H9 (cell line): ENCODE data around the gene THSD7B. TPM values are rescaled to one million over a fixed set of nuclear protein-coding genes. Genes with fewer than 3 reads are reported as not detected.
A peak's percentile ranks its signal among the peaks of the same experiment; 100 is the strongest.
"Not testable (repeated sequence)": the region's sequence is repeated elsewhere in the genome, so short reads cannot be mapped to it uniquely, and the experiment has no call there.

ENCODE experiments used
- DNase-seq: peaks from one replicate; pipeline ENCODE4 v3.0.0-alpha.2; 2017
- H2AFZ ChIP-seq: one replicate; pipeline ENCODE4 v1.6.1; 2013; ENCODE audit warnings: mild to moderate bottlenecking, low read length, control low read depth, moderate library complexity
- H2AK5ac ChIP-seq: 2 replicates; pipeline ENCODE4 v1.6.1; 2013; ENCODE audit warnings: low read length, control low read depth, mixed read lengths; ENCODE audit not compliant: insufficient read length
- H2BK120ac ChIP-seq: one replicate; pipeline ENCODE4 v1.6.1; 2013; ENCODE audit warnings: low read depth, mild to moderate bottlenecking, low read length, control low read depth, inconsistent platforms; ENCODE audit not compliant: poor library complexity, severe bottlenecking
- H2BK12ac ChIP-seq: 2 replicates; pipeline ENCODE4 v1.6.1; 2013; ENCODE audit warnings: low read length, control low read depth, mixed read lengths, low read depth; ENCODE audit not compliant: insufficient read length
- H2BK15ac ChIP-seq: 2 replicates; pipeline ENCODE4 v1.6.1; 2013; ENCODE audit warnings: low read depth, low read length, control low read depth
- H2BK20ac ChIP-seq: one replicate; pipeline ENCODE4 v1.6.1; 2013; ENCODE audit warnings: low read depth, mild to moderate bottlenecking, low read length, control low read depth, inconsistent platforms; ENCODE audit not compliant: poor library complexity, severe bottlenecking
- H2BK5ac ChIP-seq: 2 replicates; pipeline ENCODE4 v1.6.1; 2013; ENCODE audit warnings: low read length, control low read depth, mixed read lengths; ENCODE audit not compliant: insufficient read length
- H3K14ac ChIP-seq: 2 replicates; pipeline ENCODE4 v1.6.1; 2013; ENCODE audit warnings: low read length, control low read depth; ENCODE audit not compliant: insufficient read depth
- H3K18ac ChIP-seq: 2 replicates; pipeline ENCODE4 v1.6.1; 2013; ENCODE audit warnings: low read depth, mild to moderate bottlenecking, mixed read lengths, low read length, control low read depth; ENCODE audit not compliant: insufficient read length
- H3K23ac ChIP-seq: 2 replicates; pipeline ENCODE4 v1.6.1; 2013; ENCODE audit warnings: low read length, control low read depth, mixed read lengths, low read depth; ENCODE audit not compliant: insufficient read length
- H3K23me2 ChIP-seq: 2 replicates; pipeline ENCODE4 v1.6.1; 2013; ENCODE audit warnings: low read depth, mild to moderate bottlenecking, mixed read lengths, low read length, control low read depth; ENCODE audit not compliant: insufficient read length, poor library complexity, severe bottlenecking
- H3K27ac ChIP-seq: 2 replicates; pipeline ENCODE4 v1.5.1; 2013; ENCODE audit warnings: low read length, control low read depth, mixed read lengths, low read depth; ENCODE audit not compliant: insufficient read length
- H3K27me3 ChIP-seq: 2 replicates; pipeline ENCODE4 v1.6.1; 2013; ENCODE audit warnings: low read length, control low read depth, inconsistent platforms; ENCODE audit not compliant: insufficient read depth
- H3K4ac ChIP-seq: 2 replicates; pipeline ENCODE4 v1.6.1; 2013; ENCODE audit warnings: low read depth, mild to moderate bottlenecking, control low read depth, inconsistent platforms, low read length, moderate library complexity
- H3K4me1 ChIP-seq: 2 replicates; pipeline ENCODE4 v1.6.1; 2013; ENCODE audit warnings: low read length, control low read depth, inconsistent platforms; ENCODE audit not compliant: insufficient read depth
- H3K4me2 ChIP-seq: 2 replicates; pipeline ENCODE4 v1.6.1; 2013; ENCODE audit warnings: low read length, control low read depth, mixed read lengths; ENCODE audit not compliant: insufficient read length, insufficient read depth
- H3K56ac ChIP-seq: 2 replicates; pipeline ENCODE4 v1.6.1; 2013; ENCODE audit warnings: low read depth, mild to moderate bottlenecking, mixed read lengths, low read length, control low read depth; ENCODE audit not compliant: insufficient read length
- H3K79me1 ChIP-seq: 2 replicates; pipeline ENCODE4 v1.6.1; 2013; ENCODE audit warnings: low read depth, mild to moderate bottlenecking, moderate library complexity, low read length, control low read depth, inconsistent platforms; ENCODE audit not compliant: insufficient read depth, poor library complexity, severe bottlenecking
- H3K79me2 ChIP-seq: 2 replicates; pipeline ENCODE4 v1.6.1; 2013; ENCODE audit warnings: low read length, control low read depth, inconsistent platforms; ENCODE audit not compliant: insufficient read depth
- H3K9ac ChIP-seq: 2 replicates; pipeline ENCODE4 v1.6.1; 2013; ENCODE audit warnings: low read length, control low read depth, mixed read lengths; ENCODE audit not compliant: insufficient read length; ENCODE audit errors: extremely low read depth
- H3K9me3 ChIP-seq: one replicate; pipeline ENCODE4 v1.6.1; 2013; ENCODE audit warnings: low read depth, low read length, inconsistent platforms; ENCODE audit not compliant: control insufficient read depth
- H3T11ph ChIP-seq: one replicate; pipeline ENCODE4 v1.6.1; 2013; ENCODE audit warnings: mild to moderate bottlenecking, low read length, control low read depth, inconsistent platforms
- H4K20me1 ChIP-seq: one replicate; pipeline ENCODE4 v1.6.1; 2013; ENCODE audit not compliant: control insufficient read depth, insufficient read length, insufficient read depth
- H4K5ac ChIP-seq: 2 replicates; pipeline ENCODE4 v1.6.1; 2013; ENCODE audit warnings: low read depth, mild to moderate bottlenecking, mixed read lengths, low read length, control low read depth; ENCODE audit not compliant: insufficient read length
- H4K8ac ChIP-seq: replicated peaks from 2 replicates; pipeline ENCODE4 v1.6.1; 2013; ENCODE audit warnings: low read length, control low read depth, mixed read lengths, low read depth; ENCODE audit not compliant: insufficient read length
- H4K91ac ChIP-seq: 2 replicates; pipeline ENCODE4 v1.6.1; 2013; ENCODE audit warnings: low read depth, mild to moderate bottlenecking, moderate library complexity, mixed read lengths, low read length, control low read depth; ENCODE audit not compliant: insufficient read length
- H3K27ac Mint-ChIP-seq, 3 experiments: 2 replicates in 2 of 3; 3 replicates in 1 of 3; pipeline ENCODE4 v1.8.0; 2020 to 2021; ENCODE audit warnings: mixed read lengths in 3 of 3, mild to moderate bottlenecking in 1 of 3, moderate library complexity in 1 of 3
- H3K27me3 Mint-ChIP-seq: 2 replicates; pipeline ENCODE4 v1.8.0; 2021; ENCODE audit warnings: low read depth, mild to moderate bottlenecking, moderate library complexity, mixed read lengths
- H3K36me3 Mint-ChIP-seq, 3 experiments: 2 replicates in 2 of 3; 3 replicates in 1 of 3; pipeline ENCODE4 v1.8.0; 2020 to 2021; ENCODE audit warnings: low read depth in 3 of 3, mixed read lengths in 3 of 3; ENCODE audit not compliant: insufficient read depth in 1 of 3
- H3K4me1 Mint-ChIP-seq, 2 experiments: 2 replicates each; pipeline ENCODE4 v1.8.0; 2020; ENCODE audit warnings: mixed read lengths in 2 of 2
- H3K4me3 Mint-ChIP-seq, 2 experiments: 2 replicates in 1 of 2; 3 replicates in 1 of 2; pipeline ENCODE4 v1.8.0; 2020 to 2021; ENCODE audit warnings: mild to moderate bottlenecking in 2 of 2, mixed read lengths in 2 of 2, moderate library complexity in 1 of 2
- H3K9me3 Mint-ChIP-seq, 2 experiments: 2 replicates in 1 of 2; 3 replicates in 1 of 2; pipeline ENCODE4 v1.8.0; 2020; ENCODE audit warnings: mild to moderate bottlenecking in 2 of 2, mixed read lengths in 2 of 2, moderate library complexity in 1 of 2
- WGBS: extraction: QIAGEN DNeasy Blood & Tissue Kit; methylation state at CpG from one replicate; pipeline ENCODE4 v1.1.7; 2013; ENCODE audit warnings: missing lambda C conversion rate, low lambda C conversion rate, mixed read lengths; ENCODE audit not compliant: insufficient read length; ENCODE audit errors: extremely low coverage; 5-methylcytosine and 5-hydroxymethylcytosine counted together
- total RNA-seq: library from RNA; stranded (reverse); gene quantifications from 2 replicates; pipeline ENCODE4 v1.2.1, GENCODE V29; 2021
- TF ChIP-seq, protein P1 (sequence below): fragments of 200-600 bp; sonication (generic); conservative IDR thresholded peaks from 3 replicates; pipeline ENCODE4 v1.8.0; 2021; ENCODE audit warnings: antibody characterized with exemption, mild to moderate bottlenecking

Gene THSD7B
- total RNA-seq, 1 experiment from 2014 or later, result 0.85 TPM

DNA sequence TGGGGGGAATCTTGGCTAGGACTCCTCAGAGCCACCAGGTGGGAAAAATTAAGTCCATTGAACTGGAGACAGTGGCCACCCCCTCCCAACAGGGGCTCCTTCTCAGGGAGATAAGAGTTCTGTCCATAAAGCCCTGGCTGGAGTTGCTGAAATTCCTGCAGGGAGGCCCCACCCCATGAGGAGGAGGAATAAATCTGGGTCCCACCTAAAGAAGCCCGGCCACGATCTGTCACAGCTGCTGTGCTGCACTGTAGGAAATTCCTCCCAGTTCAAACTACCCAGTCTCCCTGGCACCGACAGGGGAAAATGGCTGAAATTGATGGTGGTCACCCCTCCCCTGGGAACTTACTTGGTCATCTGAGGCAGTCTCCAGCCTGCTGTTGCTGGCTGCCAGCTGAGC lies 215.0 kb downstream of the THSD7B start:
- Mint-ChIP-seq H3K27me3 (no peaks in the 10 kb centered on the region), H3K4me3 (no peak overlapping the region), H3K4me1 (no peaks in the 10 kb centered on the region), H3K9me3 (peaks cover 0 to 2% of the 10 kb centered on the region in 2 experiments; a peak in 1 of 5 replicates), H3K27ac (no peak overlapping the region; a peak in 1 of 7 replicates), H3K36me3 (no peaks in the 10 kb centered on the region)
- Histone ChIP-seq H3K4me2 (no peak overlapping the region), H4K20me1 (no peaks in the 10 kb centered on the region), H4K8ac (no peak overlapping the region), H3K4ac (no peak overlapping the region), H3K4me1 (no peaks in the 10 kb centered on the region), H3K14ac (no peak overlapping the region), H2AFZ (no peak overlapping the region), H2AK5ac (no peak overlapping the region), H2BK120ac (no peak overlapping the region), H3K18ac (no peak overlapping the region), H3K9me3 (no peaks in the 10 kb centered on the region), H3T11ph (no peak overlapping the region), H3K27ac (no peak overlapping the region), H2BK12ac (no peak overlapping the region), H2BK15ac (no peak overlapping the region), H4K91ac (no peak overlapping the region), H2BK5ac (no peak overlapping the region), H3K23ac (no peak overlapping the region), H2BK20ac (no peak overlapping the region), H3K9ac (no peak overlapping the region), H4K5ac (no peak overlapping the region), H3K79me1 (no peaks in the 10 kb centered on the region), H3K27me3 (no peaks in the 10 kb centered on the region; the same call in 1 of the 2 replicates), H3K23me2 (no peaks in the 10 kb centered on the region), H3K79me2 (no peaks in the 10 kb centered on the region), H3K56ac (no peak overlapping the region)
- WGBS, result no CpG with 5 or more reads among the region's 3 CpGs
- TF ChIP-seq, protein P1, sequence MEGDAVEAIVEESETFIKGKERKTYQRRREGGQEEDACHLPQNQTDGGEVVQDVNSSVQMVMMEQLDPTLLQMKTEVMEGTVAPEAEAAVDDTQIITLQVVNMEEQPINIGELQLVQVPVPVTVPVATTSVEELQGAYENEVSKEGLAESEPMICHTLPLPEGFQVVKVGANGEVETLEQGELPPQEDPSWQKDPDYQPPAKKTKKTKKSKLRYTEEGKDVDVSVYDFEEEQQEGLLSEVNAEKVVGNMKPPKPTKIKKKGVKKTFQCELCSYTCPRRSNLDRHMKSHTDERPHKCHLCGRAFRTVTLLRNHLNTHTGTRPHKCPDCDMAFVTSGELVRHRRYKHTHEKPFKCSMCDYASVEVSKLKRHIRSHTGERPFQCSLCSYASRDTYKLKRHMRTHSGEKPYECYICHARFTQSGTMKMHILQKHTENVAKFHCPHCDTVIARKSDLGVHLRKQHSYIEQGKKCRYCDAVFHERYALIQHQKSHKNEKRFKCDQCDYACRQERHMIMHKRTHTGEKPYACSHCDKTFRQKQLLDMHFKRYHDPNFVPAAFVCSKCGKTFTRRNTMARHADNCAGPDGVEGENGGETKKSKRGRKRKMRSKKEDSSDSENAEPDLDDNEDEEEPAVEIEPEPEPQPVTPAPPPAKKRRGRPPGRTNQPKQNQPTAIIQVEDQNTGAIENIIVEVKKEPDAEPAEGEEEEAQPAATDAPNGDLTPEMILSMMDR, result no peak
- DNase-seq, result no peak

DNA sequence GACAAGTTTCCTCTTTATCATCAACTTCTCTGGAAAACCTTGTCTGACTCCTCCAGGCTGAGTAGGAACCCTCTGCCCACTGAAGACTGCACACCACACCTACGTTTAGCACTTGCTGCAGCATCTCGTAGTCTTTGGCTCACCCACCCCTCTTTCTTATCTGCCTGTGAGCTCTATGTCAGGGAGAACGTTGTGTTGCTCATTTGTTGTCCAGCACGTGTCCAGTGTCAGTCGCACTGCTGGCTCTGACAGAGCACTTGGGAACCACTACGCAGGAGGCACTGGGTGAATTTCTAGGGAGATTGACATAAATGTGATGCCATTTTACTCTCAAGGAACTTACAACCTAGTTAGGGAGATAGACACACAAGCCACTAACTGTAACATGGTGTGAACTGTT lies 216.3 kb downstream of the THSD7B start:
- not testable (repeated sequence) for H3K4me1 Mint-ChIP-seq, H3K27me3 ChIP-seq, H3K23me2 ChIP-seq, H2AFZ ChIP-seq, H3K79me1 ChIP-seq, H4K8ac ChIP-seq, H4K20me1 ChIP-seq, H3K18ac ChIP-seq, H2BK120ac ChIP-seq, H3K4ac ChIP-seq, H4K91ac ChIP-seq, DNase-seq, H2BK12ac ChIP-seq, H3K27me3 Mint-ChIP-seq, H3K79me2 ChIP-seq, H4K5ac ChIP-seq, H3T11ph ChIP-seq, H3K4me3 Mint-ChIP-seq, H3K4me1 ChIP-seq, H3K23ac ChIP-seq, H3K36me3 Mint-ChIP-seq, H3K9me3 ChIP-seq, H3K14ac ChIP-seq, H2BK15ac ChIP-seq, H3K56ac ChIP-seq, H2AK5ac ChIP-seq, H3K4me2 ChIP-seq, H3K9ac ChIP-seq, H3K27ac ChIP-seq, H3K9me3 Mint-ChIP-seq, H2BK5ac ChIP-seq, H2BK20ac ChIP-seq
- 0 out of 7 replicates have a peak overlapping the region, but pooled peaks of 1 of the 3 experiments have one; percentile 14 for H3K27ac Mint-ChIP-seq
- WGBS, result no CpG with 5 or more reads among the region's 6 CpGs
